Diencephalon (tissue), 1 donor: ENCODE data around the gene SLC6A17. TPM values are rescaled to one million over a fixed set of nuclear protein-coding genes. Genes with fewer than 3 reads are reported as not detected.

Experiments
- total RNA-seq: library from RNA; depleted of rRNA; stranded (reverse); fragments of >200 nt; gene quantifications from one replicate; pipeline ENCODE4 v1.2.3, GENCODE V29; 2014

The SLC6A17 gene
- total RNA-seq = 42.0 TPM

GRCh38 chr1:110150330-110151174, at the start of gene SLC6A17:
TSS of gene SLC6A17 (plus strand) at chr1:110150494. CDS start at chr1:110166930, 16,436 bp downstream.

GRCh38 chr1:110112143-110112542, 38.2 kb upstream of the SLC6A17 start, which contains the start of gene UBL4B:
TSS of gene UBL4B (plus strand) at chr1:110112443. CDS start at chr1:110112535, 92 bp downstream.

GRCh38 chr1:110209715-110210603, 59.7 kb downstream of the SLC6A17 start, which contains the start of gene KCNC4:
TSS of gene KCNC4 (plus strand) at chr1:110210314. CDS start at chr1:110211500, 1,186 bp downstream.

Other genes with a start within 250 kb of the SLC6A17 start
- gene CSF1, start 239.6 kb upstream of the SLC6A17 start, total RNA-seq = 2.8 TPM
- 62.5 TPM for gene AHCYL1, start 165.7 kb upstream of the SLC6A17 start, total RNA-seq
- gene STRIP1, start 115.9 kb upstream of the SLC6A17 start, total RNA-seq = 102 TPM
- 0.23 TPM for gene ALX3, start 79.8 kb upstream of the SLC6A17 start, total RNA-seq
- gene UBL4B, start 38.1 kb upstream of the SLC6A17 start, total RNA-seq = not detected
- gene KCNC4, start 59.8 kb downstream of the SLC6A17 start, total RNA-seq = 17.5 TPM
- 42.4 TPM for gene RBM15, start 188.9 kb downstream of the SLC6A17 start, total RNA-seq
- gene SLC16A4, start 240.5 kb downstream of the SLC6A17 start, total RNA-seq = 5.8 TPM